Measurements from ENCODE around the gene SYCE3. TPM values are rescaled to one million over a fixed set of nuclear protein-coding genes. Genes with fewer than 3 reads are reported as not detected.

The SYCE3 gene
- total RNA-seq, 1 donor from 2014 or later, result 0.62 TPM

DNA sequence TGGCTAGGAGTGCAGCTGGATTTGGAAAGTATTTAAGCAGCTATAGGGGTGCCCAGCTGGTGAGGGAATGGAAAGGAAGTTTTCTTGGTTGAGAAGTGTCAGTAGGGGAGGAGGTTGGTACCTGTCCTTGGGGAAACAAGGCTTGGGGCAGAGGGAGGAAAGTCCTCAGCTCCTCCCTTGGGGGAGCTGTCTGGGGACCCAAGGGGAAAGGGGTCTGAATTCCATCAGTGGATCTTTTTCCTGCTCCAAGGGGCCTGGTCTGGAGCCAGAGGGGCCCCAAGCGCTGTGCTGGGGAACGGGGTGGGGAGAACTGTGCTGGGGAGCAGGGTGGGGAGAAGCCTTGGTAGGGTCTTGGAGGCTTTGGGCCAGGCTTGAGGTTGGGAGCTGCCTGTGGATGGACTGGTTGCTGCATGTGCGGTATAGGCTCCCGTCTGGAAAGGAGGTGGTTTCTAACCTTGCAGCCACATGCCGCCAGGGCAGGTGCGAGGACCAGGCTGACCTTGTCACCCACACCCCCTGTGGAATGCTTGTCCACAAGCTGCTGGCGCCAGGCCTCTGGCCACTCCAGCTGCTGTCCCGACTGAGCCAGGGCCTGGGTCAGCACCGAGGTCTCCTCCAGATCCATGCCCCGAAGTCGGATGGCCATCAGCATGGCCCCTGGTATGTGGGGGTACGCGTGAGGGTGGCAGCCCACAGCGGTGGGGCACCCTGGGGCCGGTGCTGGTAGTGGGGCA is 33.9 kb downstream of the SYCE3 start:
- H3K4me1 Mint-ChIP-seq (ENCODE audit: low read depth), result peaks cover 38% of the 10 kb centered on the region
- intact Hi-C loops (cut with micrococcal nuclease), result loop anchor here (5.0 to 10.0 kb wide), 2 partner anchors 57 to 284 kb away; partner anchors contain the start of gene TUBGCP6
- H3K9me3 Mint-ChIP-seq, result no peaks in the 10 kb centered on the region
- H3K27ac Mint-ChIP-seq, result peak overlapping the region; percentile 35
- H3K36me3 Mint-ChIP-seq (ENCODE audit: low read depth), result peaks cover 25% of the 10 kb centered on the region
- DNase-seq (ENCODE audit: low spot score), result no peak
- H3K4me3 Mint-ChIP-seq (ENCODE audit: low read depth), result peak overlapping the region; percentile 76
- no peaks in the 10 kb centered on the region for H3K27me3 Mint-ChIP-seq (ENCODE audit: low read depth)

DNA sequence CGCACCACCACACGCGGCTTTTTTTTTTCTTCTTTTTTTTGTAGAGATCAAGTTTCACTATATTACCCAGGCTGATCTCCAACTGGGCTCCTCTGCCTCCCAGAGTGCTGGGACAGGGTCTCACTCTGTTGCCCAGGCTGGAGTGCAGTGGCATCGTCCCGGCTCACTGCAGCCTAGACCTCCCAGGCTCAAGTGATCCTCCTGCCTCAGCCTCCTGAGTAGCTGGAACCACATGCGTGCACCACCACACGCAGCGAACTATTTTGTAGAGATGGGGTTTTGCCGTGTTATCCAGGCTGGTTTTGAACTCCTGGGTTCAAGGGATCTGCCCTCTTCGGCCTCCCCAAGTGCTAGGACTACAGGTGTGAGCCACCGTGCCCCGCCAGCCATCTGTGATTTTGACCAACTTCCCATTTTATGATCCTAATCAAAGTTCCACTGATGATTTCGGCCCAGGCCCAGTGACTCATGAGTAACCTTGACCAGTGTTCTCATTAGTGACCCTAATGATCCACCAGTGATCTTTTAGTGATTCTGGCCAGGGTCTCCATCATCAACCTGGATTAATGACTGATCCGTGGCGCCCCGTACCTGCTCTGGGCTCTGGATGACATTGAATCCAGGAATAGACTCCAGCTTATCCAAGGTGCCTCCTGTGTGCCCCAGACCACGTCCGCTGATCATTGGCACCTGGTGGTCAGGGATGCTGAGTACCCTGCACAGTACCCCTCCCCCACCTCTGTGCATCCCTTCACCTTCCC is 34.6 kb downstream of the SYCE3 start:
- intact Hi-C loops (cut with micrococcal nuclease), result loop anchor here (5.0 to 10.0 kb wide), 2 partner anchors 56 to 283 kb away; partner anchors contain the start of gene TUBGCP6
- no peaks in the 10 kb centered on the region for H3K9me3 Mint-ChIP-seq
- peak overlapping the region; percentile 76 for H3K4me3 Mint-ChIP-seq (ENCODE audit: low read depth)
- H3K27ac Mint-ChIP-seq, result peak overlapping the region; percentile 81
- no peak for DNase-seq (ENCODE audit: low spot score)
- peaks cover 30% of the 10 kb centered on the region for H3K4me1 Mint-ChIP-seq (ENCODE audit: low read depth)
- H3K27me3 Mint-ChIP-seq (ENCODE audit: low read depth), result no peaks in the 10 kb centered on the region
- peaks cover 29% of the 10 kb centered on the region for H3K36me3 Mint-ChIP-seq (ENCODE audit: low read depth)

DNA sequence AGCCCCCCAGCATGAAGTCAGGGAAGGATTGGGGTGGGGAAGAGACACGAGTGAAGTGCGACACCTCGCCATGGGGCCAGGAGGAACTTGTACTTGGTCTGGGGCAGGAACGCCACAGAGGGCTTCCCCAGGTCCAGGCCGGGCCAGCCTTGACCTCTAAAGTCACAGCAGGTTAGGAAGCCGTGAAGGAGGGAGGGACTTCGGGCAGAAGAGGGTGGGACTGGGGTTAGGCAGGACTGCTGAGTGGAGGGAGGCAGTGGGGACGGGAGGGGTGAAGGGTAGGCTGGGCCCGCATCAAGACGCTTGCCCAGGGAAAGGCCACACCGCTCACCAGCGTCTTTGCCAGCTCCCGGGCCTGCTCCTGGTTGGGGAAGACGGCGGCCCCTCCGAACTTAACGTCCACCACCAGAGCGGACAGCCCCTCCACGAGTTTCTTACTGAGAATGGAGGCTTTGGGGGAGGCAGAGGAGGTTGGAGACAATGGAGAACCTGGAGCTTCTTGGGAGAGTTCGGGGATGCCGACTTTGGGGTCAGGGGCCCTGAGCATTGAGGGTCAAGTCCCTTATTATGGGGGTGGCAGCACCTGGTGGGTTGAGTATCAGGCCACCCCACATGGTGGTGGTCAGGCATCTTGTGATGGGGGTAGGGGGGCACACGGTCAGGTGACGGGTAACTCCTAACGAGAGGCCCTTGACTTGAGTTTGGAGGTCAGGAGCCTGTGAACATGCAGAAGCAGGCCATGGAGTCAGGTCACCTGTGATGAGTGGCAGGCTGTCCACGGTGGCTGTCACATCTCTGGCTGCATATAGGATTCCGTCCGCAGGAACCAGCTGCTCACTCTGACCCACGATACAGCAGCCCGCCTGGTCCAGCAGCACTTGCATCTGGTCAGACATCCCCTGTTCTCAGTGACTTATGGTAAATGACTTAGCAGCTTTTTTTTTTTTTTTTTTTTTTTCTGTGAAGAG is 35.6 kb downstream of the SYCE3 start:
- intact Hi-C loops (cut with micrococcal nuclease), result loop anchor here (5.0 to 10.0 kb wide), 2 partner anchors 55 to 282 kb away; partner anchors contain the start of gene TUBGCP6
- Mint-ChIP-seq H3K4me3 (ENCODE audit: low read depth) (peak overlapping the region; percentile 76), H3K27ac (peak overlapping the region; percentile 81), H3K4me1 (ENCODE audit: low read depth) (peaks cover 24% of the 10 kb centered on the region), H3K9me3 (no peaks in the 10 kb centered on the region), H3K27me3 (ENCODE audit: low read depth) (no peaks in the 10 kb centered on the region), H3K36me3 (ENCODE audit: low read depth) (peaks cover 33% of the 10 kb centered on the region)
- DNase-seq (ENCODE audit: low spot score), result no peak

DNA sequence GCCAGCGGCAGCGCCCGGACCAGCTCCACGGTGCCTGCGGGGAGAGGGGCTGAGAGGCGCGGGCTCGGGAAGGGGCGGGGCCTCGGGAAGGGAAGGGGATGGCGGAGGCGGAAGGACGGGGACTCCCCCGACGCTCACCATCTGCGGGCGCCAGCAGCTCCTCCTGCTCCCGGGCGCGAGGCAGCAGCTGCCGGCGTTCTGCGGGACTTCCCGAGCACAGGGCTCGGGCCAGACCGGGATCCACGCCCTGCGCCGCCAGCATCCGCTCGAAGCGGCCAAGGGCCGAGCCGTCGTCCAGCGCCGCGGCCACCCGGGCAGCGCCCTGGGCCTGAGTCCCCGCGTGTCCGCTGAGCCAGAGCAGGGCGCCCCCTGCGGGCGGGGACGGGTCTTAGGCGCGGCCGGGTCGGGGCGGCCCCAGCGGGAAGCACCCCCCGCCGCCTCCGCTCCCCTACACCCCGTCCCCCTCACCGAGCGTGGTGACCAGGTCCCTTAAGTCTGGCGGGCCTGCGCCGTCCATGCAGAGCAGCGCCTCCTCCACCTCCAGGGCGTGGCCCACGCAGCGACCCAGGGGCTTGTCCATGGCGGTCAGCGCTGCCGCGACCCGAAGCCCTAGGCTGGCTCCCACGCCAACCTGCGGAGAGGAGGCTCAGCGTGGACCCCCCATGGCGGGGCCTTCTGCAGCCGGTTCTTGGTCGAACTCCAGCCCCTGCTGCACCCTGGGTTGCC is 36.4 kb downstream of the SYCE3 start:
- Mint-ChIP-seq H3K27ac (peak overlapping the region; percentile 81), H3K4me3 (ENCODE audit: low read depth) (peak overlapping the region; percentile 76), H3K4me1 (ENCODE audit: low read depth) (peaks cover 24% of the 10 kb centered on the region), H3K36me3 (ENCODE audit: low read depth) (peaks cover 34% of the 10 kb centered on the region), H3K9me3 (no peaks in the 10 kb centered on the region), H3K27me3 (ENCODE audit: low read depth) (no peaks in the 10 kb centered on the region)
- peak; percentile 85 for DNase-seq (ENCODE audit: low spot score)
- intact Hi-C loops (cut with micrococcal nuclease), result loop anchor here (5.0 to 10.0 kb wide), 2 partner anchors 54 to 281 kb away; partner anchors contain the start of gene TUBGCP6

DNA sequence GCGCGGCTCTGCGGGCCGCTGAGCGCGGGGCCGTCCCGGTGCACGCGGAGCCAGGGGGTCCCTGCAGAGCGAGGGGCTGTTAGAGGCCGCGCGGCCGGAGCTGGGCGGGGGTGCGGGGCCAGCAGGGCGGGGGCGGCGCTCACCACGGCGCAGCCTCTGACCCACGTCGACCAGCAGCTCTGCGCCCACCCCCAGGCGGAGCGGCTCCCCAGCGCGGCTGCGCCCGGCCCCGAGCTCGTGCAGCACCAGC is 36.9 kb downstream of the SYCE3 start:
- Mint-ChIP-seq H3K9me3 (no peaks in the 10 kb centered on the region), H3K27ac (peak overlapping the region; percentile 62), H3K4me1 (ENCODE audit: low read depth) (peaks cover 24% of the 10 kb centered on the region), H3K4me3 (ENCODE audit: low read depth) (peak overlapping the region; percentile 94), H3K27me3 (ENCODE audit: low read depth) (no peaks in the 10 kb centered on the region), H3K36me3 (ENCODE audit: low read depth) (peaks cover 37% of the 10 kb centered on the region)
- intact Hi-C loops (cut with micrococcal nuclease), result loop anchor here (1.0 to 10.0 kb wide), 4 partner anchors 17 to 281 kb away; partner anchors contain the start of genes NCAPH2 and TUBGCP6
- no peak for DNase-seq (ENCODE audit: low spot score)

DNA sequence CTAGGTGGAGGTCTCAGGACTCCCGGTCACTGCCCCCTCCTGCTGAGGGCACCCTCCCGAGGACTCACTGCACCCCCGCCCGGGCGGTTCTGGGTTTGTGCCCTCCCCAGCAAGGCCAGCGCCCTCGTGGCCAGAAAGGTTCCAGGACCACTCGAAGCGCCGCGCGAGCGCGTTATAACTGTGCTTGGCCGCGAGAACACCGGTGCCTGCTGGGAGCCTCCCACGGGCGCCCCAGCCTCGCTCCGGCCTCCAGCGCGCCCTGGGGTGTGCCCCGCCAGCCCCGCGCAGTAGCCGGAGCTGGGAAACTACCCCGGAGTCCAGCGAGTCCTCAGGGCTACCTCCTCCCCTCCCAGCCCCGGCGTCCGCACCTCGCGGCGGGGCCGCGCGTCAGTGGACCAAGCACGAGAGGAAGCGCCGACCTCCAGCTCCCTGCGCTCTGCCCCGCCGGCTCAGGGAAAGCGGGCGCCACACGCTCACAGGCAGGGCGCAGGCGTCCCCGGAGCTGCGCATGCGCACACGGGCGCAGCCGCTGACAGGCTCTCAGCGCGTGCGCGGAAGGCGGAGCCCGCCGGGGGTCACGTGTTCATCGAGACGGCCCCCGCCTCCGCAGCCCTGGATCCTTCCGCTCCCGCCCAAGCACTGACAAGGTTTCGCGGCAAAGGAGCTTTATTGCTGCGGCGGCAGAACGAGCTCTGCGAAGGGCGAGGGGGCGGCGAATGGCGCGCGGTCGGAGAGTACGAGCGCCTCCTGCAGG is 37.4 kb downstream of the SYCE3 start, which contains the start of gene SCO2:
SCO2 (minus strand) TSS at position 495 of the 754 bp plus-strand sequence. CDS start 1,187 bp downstream, outside the sequence.
- Mint-ChIP-seq H3K27me3 (ENCODE audit: low read depth) (no peaks in the 10 kb centered on the region), H3K36me3 (ENCODE audit: low read depth) (peaks cover 38% of the 10 kb centered on the region), H3K4me3 (ENCODE audit: low read depth) (peak within 1 kb of the TSS; percentile 94), H3K4me1 (ENCODE audit: low read depth) (peaks cover 24% of the 10 kb centered on the region), H3K9me3 (no peaks in the 10 kb centered on the region), H3K27ac (peak within 1 kb of the TSS; percentile 81)
- intact Hi-C loops (cut with micrococcal nuclease), result loop anchor here (1.0 to 10.0 kb wide), 4 partner anchors 17 to 280 kb away; partner anchors contain the start of genes NCAPH2 and TUBGCP6
- DNase-seq (ENCODE audit: low spot score), result peak; percentile 97

DNA sequence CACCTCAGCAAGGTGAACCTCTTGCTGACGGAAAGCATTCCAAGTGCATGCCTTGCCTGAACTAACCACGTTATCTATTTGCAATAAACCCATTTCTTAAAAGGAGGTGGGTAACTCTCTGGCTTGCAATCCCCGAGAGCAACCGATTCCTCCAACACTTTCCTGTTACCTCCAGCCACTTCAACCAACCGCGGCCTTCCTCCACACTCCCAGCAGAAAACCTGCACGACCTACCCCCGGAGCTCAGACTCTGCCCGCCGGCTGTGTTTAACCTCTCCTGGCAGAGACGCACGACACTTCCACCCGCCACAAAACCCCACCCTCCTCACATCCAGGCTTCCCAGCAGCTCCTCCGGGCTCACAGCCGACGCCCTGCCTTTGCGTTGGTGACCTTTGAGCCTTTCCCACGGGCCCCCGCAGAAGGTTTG is 38.0 kb downstream of the SYCE3 start:
- Mint-ChIP-seq H3K9me3 (no peaks in the 10 kb centered on the region), H3K4me3 (ENCODE audit: low read depth) (peak overlapping the region; percentile 94), H3K36me3 (ENCODE audit: low read depth) (peaks cover 43% of the 10 kb centered on the region), H3K4me1 (ENCODE audit: low read depth) (peaks cover 24% of the 10 kb centered on the region), H3K27me3 (ENCODE audit: low read depth) (no peaks in the 10 kb centered on the region), H3K27ac (peak overlapping the region; percentile 78)
- no peak for DNase-seq (ENCODE audit: low spot score)
- intact Hi-C loops (cut with micrococcal nuclease), result loop anchor here (1.0 to 10.0 kb wide), 4 partner anchors 16 to 280 kb away; partner anchors contain the start of genes NCAPH2 and TUBGCP6

DNA sequence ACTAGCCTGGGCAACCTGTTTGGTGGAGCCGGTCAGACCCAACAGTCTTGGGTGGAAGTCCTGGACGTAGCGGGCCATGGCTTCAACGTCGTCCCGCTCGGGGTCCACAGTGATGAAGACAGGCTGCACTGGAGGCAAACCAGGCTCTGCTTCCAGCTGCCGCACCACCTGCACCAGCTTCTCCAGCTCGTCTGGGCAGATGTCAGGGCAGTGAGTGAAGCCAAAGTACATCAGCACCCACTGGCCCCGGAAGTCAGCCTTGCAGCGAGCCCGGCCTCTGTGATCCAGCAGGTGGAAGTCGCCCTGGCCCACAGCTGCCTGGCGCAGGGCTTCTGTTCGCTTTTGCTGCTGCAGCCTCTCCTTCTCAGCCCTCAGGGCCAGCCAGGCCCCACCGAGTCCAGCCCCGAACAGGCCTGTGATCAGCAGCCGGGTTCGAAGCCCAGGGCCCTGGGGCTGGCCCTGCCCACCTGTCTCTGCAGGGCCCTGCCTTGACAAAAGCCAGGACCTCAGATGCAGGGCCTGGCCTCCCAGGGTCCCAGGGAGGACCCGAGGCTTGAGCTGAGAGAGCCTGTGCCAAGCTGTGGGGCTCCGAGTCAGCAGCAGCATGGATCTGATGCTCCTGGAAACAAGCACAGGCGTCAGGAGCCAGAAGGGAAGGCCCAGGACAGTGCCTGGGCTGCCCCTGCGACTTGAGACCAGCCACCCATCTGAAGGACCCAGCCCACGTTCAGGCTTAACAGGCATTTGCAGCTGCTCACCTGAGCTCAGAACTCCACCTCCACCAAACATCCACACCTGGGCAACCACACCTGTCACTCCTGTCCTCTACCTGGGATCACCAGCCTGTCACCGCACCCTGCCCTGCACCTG is 38.7 kb downstream of the SYCE3 start:
- Mint-ChIP-seq H3K36me3 (ENCODE audit: low read depth) (peaks cover 48% of the 10 kb centered on the region), H3K27ac (peak overlapping the region; percentile 78), H3K27me3 (ENCODE audit: low read depth) (no peaks in the 10 kb centered on the region)

DNA sequence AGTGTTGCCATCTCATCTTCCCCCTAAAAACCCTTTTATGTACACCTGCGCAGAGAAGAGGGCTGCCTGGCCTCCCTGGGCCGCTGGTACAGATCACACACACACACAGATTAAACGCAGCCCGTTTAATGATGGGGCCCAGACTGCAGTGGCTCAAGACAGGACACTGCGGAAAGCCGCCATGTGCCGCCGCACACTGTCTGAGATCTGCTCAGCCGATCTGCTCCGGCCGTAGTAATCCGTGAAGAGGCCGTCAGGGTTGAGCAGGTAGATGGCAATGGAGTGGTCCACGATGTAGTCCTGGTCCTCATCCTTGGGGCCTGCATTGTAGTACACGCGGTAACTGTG is 39.3 kb downstream of the SYCE3 start:
- Mint-ChIP-seq H3K9me3 (no peaks in the 10 kb centered on the region), H3K4me3 (ENCODE audit: low read depth) (peak overlapping the region; percentile 1), H3K27me3 (ENCODE audit: low read depth) (no peaks in the 10 kb centered on the region), H3K36me3 (ENCODE audit: low read depth) (peaks cover 51% of the 10 kb centered on the region), H3K27ac (no peak overlapping the region), H3K4me1 (ENCODE audit: low read depth) (peaks cover 21% of the 10 kb centered on the region)
- intact Hi-C loops (cut with micrococcal nuclease), result loop anchor here (10.0 kb wide), 1 partner anchor 279 kb away; the partner anchor contains the start of gene TUBGCP6
- DNase-seq (ENCODE audit: low spot score), result no peak

More for the DNA sequence above, 38.7 kb downstream of the SYCE3 start:
- H3K4me3 Mint-ChIP-seq (ENCODE audit: low read depth), result peak overlapping the region; percentile 94
- intact Hi-C loops (cut with micrococcal nuclease), result loop anchor here (10.0 kb wide), 1 partner anchor 279 kb away; the partner anchor contains the start of gene TUBGCP6
- no peak for DNase-seq (ENCODE audit: low spot score)
- H3K9me3 Mint-ChIP-seq, result no peaks in the 10 kb centered on the region
- H3K4me1 Mint-ChIP-seq (ENCODE audit: low read depth), result peaks cover 24% of the 10 kb centered on the region

DNA sequence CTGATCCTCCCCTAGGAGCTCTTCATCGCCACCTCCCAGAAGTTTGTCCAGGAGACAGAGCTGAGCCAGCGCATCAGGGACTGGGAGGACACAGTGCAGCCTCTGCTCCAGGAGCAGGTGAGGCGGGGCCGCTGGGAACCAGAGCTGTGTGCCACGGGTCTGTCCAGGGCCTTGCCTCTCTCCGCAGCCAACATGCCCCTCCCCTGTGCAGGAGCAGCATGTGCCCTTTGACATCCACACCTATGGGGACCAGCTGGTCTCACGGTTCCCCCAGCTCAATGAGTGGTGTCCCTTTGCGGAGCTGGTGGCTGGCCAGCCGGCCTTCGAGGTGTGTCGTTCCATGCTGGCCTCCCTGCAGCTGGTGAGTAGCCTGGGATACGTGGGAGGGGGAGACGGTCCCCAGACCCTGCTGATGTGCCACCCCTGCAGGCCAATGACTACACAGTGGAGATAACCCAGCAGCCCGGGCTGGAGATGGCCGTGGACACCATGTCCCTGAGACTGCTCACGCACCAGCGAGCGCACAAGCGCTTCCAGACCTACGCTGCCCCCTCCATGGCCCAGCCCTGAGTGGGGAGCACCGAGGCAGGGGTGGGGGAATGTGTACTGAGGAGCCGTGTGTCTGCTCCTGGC is 39.8 kb downstream of the SYCE3 start:
- no peak overlapping the region for H3K4me3 Mint-ChIP-seq (ENCODE audit: low read depth)
- no peak for DNase-seq (ENCODE audit: low spot score)
- no peak overlapping the region for H3K27ac Mint-ChIP-seq
- intact Hi-C loops (cut with micrococcal nuclease), result loop anchor here (10.0 kb wide), 1 partner anchor 278 kb away; the partner anchor contains the start of gene TUBGCP6
- H3K27me3 Mint-ChIP-seq (ENCODE audit: low read depth), result no peaks in the 10 kb centered on the region
- H3K4me1 Mint-ChIP-seq (ENCODE audit: low read depth), result peaks cover 18% of the 10 kb centered on the region
- H3K36me3 Mint-ChIP-seq (ENCODE audit: low read depth), result peaks cover 49% of the 10 kb centered on the region
- H3K9me3 Mint-ChIP-seq, result no peaks in the 10 kb centered on the region
